Progenitor cell of endocrine pancreas (in vitro differentiated cells): ENCODE results near the gene PGM5. TPM values are rescaled to one million over a fixed set of nuclear protein-coding genes. Genes with fewer than 3 reads are reported as not detected.

Source experiments
- DNase-seq: peaks from one replicate; pipeline ENCODE4 v3.0.0; 2021; ENCODE audit warnings: low spot score; ENCODE audit not compliant: unreplicated experiment
- H3K27ac Mint-ChIP-seq: 2 replicates; pipeline ENCODE4 v1.8.0; 2021; ENCODE audit warnings: mild to moderate bottlenecking, moderate library complexity, mixed read lengths
- H3K27me3 Mint-ChIP-seq: 2 replicates; pipeline ENCODE4 v1.8.0; 2021; ENCODE audit warnings: mixed read lengths
- H3K36me3 Mint-ChIP-seq: 2 replicates; pipeline ENCODE4 v1.8.0; 2022; ENCODE audit warnings: mixed read lengths; ENCODE audit not compliant: insufficient read depth
- H3K4me1 Mint-ChIP-seq: 2 replicates; pipeline ENCODE4 v1.8.0; 2021; ENCODE audit warnings: low read depth, mixed read lengths
- H3K4me3 Mint-ChIP-seq: 2 replicates; pipeline ENCODE4 v1.8.0; 2021; ENCODE audit warnings: low read depth, mild to moderate bottlenecking, moderate library complexity, mixed read lengths
- H3K9me3 Mint-ChIP-seq: 2 replicates; pipeline ENCODE4 v1.8.0; 2021; ENCODE audit warnings: low read depth, mixed read lengths
- total RNA-seq: library from RNA; stranded (reverse); gene quantifications from 2 replicates; pipeline ENCODE4 v1.2.1, GENCODE V29; 2021
- TF ChIP-seq, protein P1 (sequence below): fragments of 200-600 bp; sonication (generic); IDR thresholded peaks from one replicate; pipeline ENCODE4 v1.5.0; 2021; ENCODE audit warnings: antibody characterized with exemption, mild to moderate bottlenecking; ENCODE audit not compliant: unreplicated experiment

The PGM5 gene
- total RNA-seq, 1 donor from 2014 or later, result 3.9 TPM

DNA sequence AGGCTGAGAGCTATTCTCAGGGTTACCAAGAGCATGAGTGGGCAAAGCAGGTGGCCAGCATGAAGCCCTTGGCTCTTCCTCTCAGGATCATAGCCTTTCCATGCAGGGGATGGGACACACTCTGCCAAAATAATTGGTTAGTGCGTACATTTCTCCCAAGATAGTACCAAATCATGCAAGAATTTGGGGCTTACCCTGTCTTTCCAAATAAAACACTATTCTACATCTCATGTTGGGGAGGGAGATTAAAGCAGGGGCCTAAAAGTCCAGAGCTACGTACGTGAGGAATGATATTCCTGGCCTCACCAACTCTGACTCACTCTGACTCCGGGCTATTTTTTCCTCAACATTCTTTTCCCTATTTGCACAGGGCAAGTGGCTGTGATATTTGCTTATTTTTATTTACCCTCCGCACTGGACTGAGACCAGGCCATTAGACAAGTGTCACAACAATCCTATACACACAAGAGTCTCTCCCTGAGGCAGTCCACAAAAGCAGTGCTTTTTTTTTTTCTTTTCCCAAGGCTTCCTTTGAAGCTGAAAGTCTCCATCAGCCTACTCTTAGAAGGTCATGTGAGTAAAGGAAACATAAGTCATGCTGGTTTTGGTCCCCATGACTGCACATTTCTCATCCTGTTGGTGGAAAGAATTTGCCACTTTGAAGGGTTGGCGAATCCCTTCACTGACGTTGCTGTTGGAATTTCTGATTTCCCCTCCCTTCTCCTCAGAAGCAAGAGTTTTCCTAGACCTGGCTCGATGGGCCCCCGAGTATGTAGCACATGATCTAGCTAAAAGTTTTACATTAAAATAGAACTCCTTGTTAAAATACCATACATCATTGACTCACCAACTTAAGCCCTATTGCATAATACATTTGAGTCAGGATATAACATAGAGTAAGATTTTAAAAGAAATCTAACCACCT lies 144.3 kb downstream of the PGM5 start:
- TF ChIP-seq, protein P1, sequence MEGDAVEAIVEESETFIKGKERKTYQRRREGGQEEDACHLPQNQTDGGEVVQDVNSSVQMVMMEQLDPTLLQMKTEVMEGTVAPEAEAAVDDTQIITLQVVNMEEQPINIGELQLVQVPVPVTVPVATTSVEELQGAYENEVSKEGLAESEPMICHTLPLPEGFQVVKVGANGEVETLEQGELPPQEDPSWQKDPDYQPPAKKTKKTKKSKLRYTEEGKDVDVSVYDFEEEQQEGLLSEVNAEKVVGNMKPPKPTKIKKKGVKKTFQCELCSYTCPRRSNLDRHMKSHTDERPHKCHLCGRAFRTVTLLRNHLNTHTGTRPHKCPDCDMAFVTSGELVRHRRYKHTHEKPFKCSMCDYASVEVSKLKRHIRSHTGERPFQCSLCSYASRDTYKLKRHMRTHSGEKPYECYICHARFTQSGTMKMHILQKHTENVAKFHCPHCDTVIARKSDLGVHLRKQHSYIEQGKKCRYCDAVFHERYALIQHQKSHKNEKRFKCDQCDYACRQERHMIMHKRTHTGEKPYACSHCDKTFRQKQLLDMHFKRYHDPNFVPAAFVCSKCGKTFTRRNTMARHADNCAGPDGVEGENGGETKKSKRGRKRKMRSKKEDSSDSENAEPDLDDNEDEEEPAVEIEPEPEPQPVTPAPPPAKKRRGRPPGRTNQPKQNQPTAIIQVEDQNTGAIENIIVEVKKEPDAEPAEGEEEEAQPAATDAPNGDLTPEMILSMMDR, result no peak
- no peaks in the 10 kb centered on the region for H3K9me3 Mint-ChIP-seq
- no peak overlapping the region for H3K4me3 Mint-ChIP-seq
- H3K36me3 Mint-ChIP-seq, result no peaks in the 10 kb centered on the region
- DNase-seq, result no peak
- H3K4me1 Mint-ChIP-seq, result peaks cover 7% of the 10 kb centered on the region
- H3K27me3 Mint-ChIP-seq, result peaks cover 25% of the 10 kb centered on the region
- no peak overlapping the region for H3K27ac Mint-ChIP-seq

GRCh38 chr9:68502279-68502678 lies 145.9 kb downstream of the PGM5 start:
- Mint-ChIP-seq H3K36me3 (no peaks in the 10 kb centered on the region), H3K9me3 (no peaks in the 10 kb centered on the region), H3K4me1 (peaks cover 7% of the 10 kb centered on the region), H3K4me3 (no peak overlapping the region), H3K27me3 (peaks cover 17% of the 10 kb centered on the region), H3K27ac (no peak overlapping the region)
- no peak for DNase-seq
- TF ChIP-seq, protein P1, result no peak

- no peak overlapping the region for H3K4me3 Mint-ChIP-seq
- H3K27ac Mint-ChIP-seq, result no peak overlapping the region
- TF ChIP-seq, protein P1, result no peak
- no peaks in the 10 kb centered on the region for H3K9me3 Mint-ChIP-seq
- no peak for DNase-seq
- H3K4me1 Mint-ChIP-seq, result peaks cover 5% of the 10 kb centered on the region
- H3K36me3 Mint-ChIP-seq, result no peaks in the 10 kb centered on the region
- H3K27me3 Mint-ChIP-seq, result peaks cover 6% of the 10 kb centered on the region
Measured at GRCh38 chr9:68505681-68506409, 149.4 kb downstream of the PGM5 start.

DNA sequence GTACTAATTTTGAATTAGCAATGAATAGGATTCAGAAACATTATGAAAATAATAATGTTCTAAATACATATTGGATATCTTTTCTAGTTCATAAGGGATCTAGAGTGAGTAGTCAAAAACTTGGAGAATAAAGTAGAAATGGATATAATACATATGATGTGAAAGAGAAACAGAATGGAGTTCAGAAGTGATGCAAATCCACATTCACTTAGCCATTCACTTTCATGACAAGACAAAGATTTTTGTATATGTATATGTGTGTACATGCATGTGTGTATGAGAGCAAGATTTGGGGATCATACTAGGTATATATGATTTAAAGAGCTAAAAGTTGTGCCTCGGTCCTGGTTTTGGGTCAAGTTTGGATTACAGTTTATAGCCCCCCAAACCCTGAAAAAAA lies 150.1 kb downstream of the PGM5 start:
- Mint-ChIP-seq H3K27me3 (peaks cover 6% of the 10 kb centered on the region), H3K4me3 (no peak overlapping the region), H3K4me1 (peaks cover 2% of the 10 kb centered on the region), H3K27ac (no peak overlapping the region), H3K9me3 (no peaks in the 10 kb centered on the region), H3K36me3 (no peaks in the 10 kb centered on the region)
- no peak for DNase-seq
- TF ChIP-seq, protein P1, result no peak

GRCh38 chr9:68507130-68507805 lies 150.9 kb downstream of the PGM5 start:
- Mint-ChIP-seq H3K36me3 (no peaks in the 10 kb centered on the region), H3K4me3 (no peak overlapping the region), H3K27ac (no peak overlapping the region), H3K9me3 (no peaks in the 10 kb centered on the region), H3K27me3 (peaks cover 6% of the 10 kb centered on the region), H3K4me1 (peaks cover 2% of the 10 kb centered on the region)
- TF ChIP-seq, protein P1, result peak; percentile 72
- DNase-seq, result no peak
